Panc1 (cell line): ENCODE measurements around the gene TBXAS1.
"Not testable (repeated sequence)": the region's sequence is repeated elsewhere in the genome, so short reads cannot be mapped to it uniquely, and the experiment has no call there.

Experiments
- POLR2AphosphoS5 ChIP-seq: IDR thresholded peaks from 2 replicates; pipeline ENCODE4 v1.6.1; 2012; ENCODE audit warnings: mild to moderate bottlenecking, low read depth, low read length, moderate library complexity
- SIN3A ChIP-seq: IDR thresholded peaks from 2 replicates; pipeline ENCODE4 v1.6.1; 2012; ENCODE audit warnings: low read depth, mild to moderate bottlenecking, low read length, moderate library complexity, borderline replicate concordance; ENCODE audit not compliant: insufficient read depth
- TF ChIP-seq, protein P1 (sequence below): fragments of 450-650 bp; IDR thresholded peaks from 2 replicates; pipeline ENCODE4 v1.5.1; 2017; ENCODE audit warnings: mild to moderate bottlenecking
- TF ChIP-seq, protein P2 (sequence below), 2 experiments: IDR thresholded peaks; 2 replicates each; pipeline ENCODE4 v1.6.1; 2011 to 2012; ENCODE audit warnings: low read depth in 2 of 2, control low read depth in 1 of 2, low read length in 1 of 2, mild to moderate bottlenecking in 1 of 2, moderate library complexity in 1 of 2; ENCODE audit not compliant: insufficient read depth in 1 of 2

DNA sequence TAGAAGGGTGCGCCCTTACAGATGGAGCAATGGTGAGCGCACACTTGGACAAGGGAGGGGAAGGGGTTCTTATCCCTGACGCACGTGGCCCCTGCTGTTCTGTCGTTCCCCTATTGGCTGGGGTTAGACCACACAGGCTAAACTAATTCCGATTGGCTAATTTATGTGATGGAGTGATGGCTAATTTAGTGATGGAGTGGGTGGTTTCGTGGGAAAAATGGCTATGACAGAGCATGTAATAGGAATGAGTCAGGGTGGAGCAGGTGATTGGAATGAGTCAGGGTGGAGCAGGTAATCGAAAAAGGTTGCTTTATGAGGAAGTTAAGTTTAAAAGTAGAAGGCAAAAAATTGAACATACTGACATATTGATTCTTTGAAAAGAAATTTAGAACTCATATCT, 100.2 kb downstream of the TBXAS1 start:
- TF ChIP-seq, protein P1, sequence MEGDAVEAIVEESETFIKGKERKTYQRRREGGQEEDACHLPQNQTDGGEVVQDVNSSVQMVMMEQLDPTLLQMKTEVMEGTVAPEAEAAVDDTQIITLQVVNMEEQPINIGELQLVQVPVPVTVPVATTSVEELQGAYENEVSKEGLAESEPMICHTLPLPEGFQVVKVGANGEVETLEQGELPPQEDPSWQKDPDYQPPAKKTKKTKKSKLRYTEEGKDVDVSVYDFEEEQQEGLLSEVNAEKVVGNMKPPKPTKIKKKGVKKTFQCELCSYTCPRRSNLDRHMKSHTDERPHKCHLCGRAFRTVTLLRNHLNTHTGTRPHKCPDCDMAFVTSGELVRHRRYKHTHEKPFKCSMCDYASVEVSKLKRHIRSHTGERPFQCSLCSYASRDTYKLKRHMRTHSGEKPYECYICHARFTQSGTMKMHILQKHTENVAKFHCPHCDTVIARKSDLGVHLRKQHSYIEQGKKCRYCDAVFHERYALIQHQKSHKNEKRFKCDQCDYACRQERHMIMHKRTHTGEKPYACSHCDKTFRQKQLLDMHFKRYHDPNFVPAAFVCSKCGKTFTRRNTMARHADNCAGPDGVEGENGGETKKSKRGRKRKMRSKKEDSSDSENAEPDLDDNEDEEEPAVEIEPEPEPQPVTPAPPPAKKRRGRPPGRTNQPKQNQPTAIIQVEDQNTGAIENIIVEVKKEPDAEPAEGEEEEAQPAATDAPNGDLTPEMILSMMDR: not testable (repeated sequence)
- TF ChIP-seq, protein P2, sequence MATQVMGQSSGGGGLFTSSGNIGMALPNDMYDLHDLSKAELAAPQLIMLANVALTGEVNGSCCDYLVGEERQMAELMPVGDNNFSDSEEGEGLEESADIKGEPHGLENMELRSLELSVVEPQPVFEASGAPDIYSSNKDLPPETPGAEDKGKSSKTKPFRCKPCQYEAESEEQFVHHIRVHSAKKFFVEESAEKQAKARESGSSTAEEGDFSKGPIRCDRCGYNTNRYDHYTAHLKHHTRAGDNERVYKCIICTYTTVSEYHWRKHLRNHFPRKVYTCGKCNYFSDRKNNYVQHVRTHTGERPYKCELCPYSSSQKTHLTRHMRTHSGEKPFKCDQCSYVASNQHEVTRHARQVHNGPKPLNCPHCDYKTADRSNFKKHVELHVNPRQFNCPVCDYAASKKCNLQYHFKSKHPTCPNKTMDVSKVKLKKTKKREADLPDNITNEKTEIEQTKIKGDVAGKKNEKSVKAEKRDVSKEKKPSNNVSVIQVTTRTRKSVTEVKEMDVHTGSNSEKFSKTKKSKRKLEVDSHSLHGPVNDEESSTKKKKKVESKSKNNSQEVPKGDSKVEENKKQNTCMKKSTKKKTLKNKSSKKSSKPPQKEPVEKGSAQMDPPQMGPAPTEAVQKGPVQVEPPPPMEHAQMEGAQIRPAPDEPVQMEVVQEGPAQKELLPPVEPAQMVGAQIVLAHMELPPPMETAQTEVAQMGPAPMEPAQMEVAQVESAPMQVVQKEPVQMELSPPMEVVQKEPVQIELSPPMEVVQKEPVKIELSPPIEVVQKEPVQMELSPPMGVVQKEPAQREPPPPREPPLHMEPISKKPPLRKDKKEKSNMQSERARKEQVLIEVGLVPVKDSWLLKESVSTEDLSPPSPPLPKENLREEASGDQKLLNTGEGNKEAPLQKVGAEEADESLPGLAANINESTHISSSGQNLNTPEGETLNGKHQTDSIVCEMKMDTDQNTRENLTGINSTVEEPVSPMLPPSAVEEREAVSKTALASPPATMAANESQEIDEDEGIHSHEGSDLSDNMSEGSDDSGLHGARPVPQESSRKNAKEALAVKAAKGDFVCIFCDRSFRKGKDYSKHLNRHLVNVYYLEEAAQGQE (IDR thresholded peaks at IDR 0.05; ENCODE audit: insufficient read depth in 1 of 2, low read depth in 2 of 2, low read length in 1 of 2): not testable (repeated sequence)
- not testable (repeated sequence) for TF ChIP-seq POLR2AphosphoS5, SIN3A
